MM.1S (cell line): Measurements from ENCODE around the gene LRRK1.
A peak's percentile ranks its signal among the peaks of the same experiment; 100 is the strongest.

Source experiments
- DNase-seq: peaks from one replicate; pipeline ENCODE4 v3.0.0-alpha.2; 2015
- H2AFZ ChIP-seq: fragments of 300-600 bp; sonication (generic); 2 replicates; pipeline ENCODE4 v1.6.0; 2016; ENCODE audit warnings: antibody characterized with exemption, low read length
- H3F3A ChIP-seq: fragments of 300-600 bp; sonication (generic); 2 replicates; pipeline ENCODE4 v1.6.1; 2016; ENCODE audit warnings: mild to moderate bottlenecking, antibody characterized with exemption, low read length, moderate library complexity, mixed read lengths; ENCODE audit not compliant: insufficient read depth
- H3K27ac ChIP-seq: fragments of 300-600 bp; sonication (generic); 2 replicates; pipeline ENCODE4 v1.5.1; 2016; ENCODE audit warnings: mild to moderate bottlenecking, low read length
- H3K27me3 ChIP-seq: fragments of 300-600 bp; sonication (generic); replicated peaks from 2 replicates; pipeline ENCODE4 v1.6.0; 2016; ENCODE audit warnings: low read length; ENCODE audit not compliant: insufficient read depth
- H3K36me3 ChIP-seq: fragments of 300-600 bp; sonication (generic); replicated peaks from 2 replicates; pipeline ENCODE4 v1.6.1; 2016; ENCODE audit warnings: mild to moderate bottlenecking, low read length, mixed read lengths; ENCODE audit not compliant: insufficient read depth
- H3K4me1 ChIP-seq: fragments of 300-600 bp; sonication (generic); 2 replicates; pipeline ENCODE4 v1.6.1; 2016; ENCODE audit warnings: low read length, mixed read lengths
- H3K4me2 ChIP-seq: fragments of 300-600 bp; sonication (generic); 2 replicates; pipeline ENCODE4 v1.6.0; 2016; ENCODE audit warnings: low read depth, low read length
- H3K4me3 ChIP-seq: fragments of 300-600 bp; sonication (generic); 2 replicates; pipeline ENCODE4 v1.5.1; 2016; ENCODE audit warnings: low read length, mixed read lengths
- H3K79me2 ChIP-seq: fragments of 300-600 bp; sonication (generic); 2 replicates; pipeline ENCODE4 v1.6.1; 2016; ENCODE audit warnings: mixed run types, low read length, mixed read lengths
- H3K9ac ChIP-seq: fragments of 300-600 bp; sonication (generic); 2 replicates; pipeline ENCODE4 v1.6.1; 2016; ENCODE audit warnings: low read length, mixed read lengths
- H3K9me2 ChIP-seq: fragments of 300-600 bp; sonication (generic); replicated peaks from 2 replicates; pipeline ENCODE4 v1.6.1; 2016; ENCODE audit warnings: mild to moderate bottlenecking, low read length, mixed read lengths; ENCODE audit not compliant: insufficient read depth
- H3K9me3 ChIP-seq: fragments of 300-600 bp; sonication (generic); replicated peaks from 2 replicates; pipeline ENCODE4 v1.6.1; 2016; ENCODE audit warnings: mild to moderate bottlenecking, low read length, mixed read lengths; ENCODE audit not compliant: insufficient read depth
- H4K20me1 ChIP-seq: fragments of 300-600 bp; sonication (generic); 2 replicates; pipeline ENCODE4 v1.6.1; 2016; ENCODE audit warnings: mild to moderate bottlenecking, low read length, moderate library complexity, mixed read lengths; ENCODE audit not compliant: insufficient read depth
- CTCF ChIP-seq: fragments of 300-600 bp; sonication (generic); IDR thresholded peaks from 2 replicates; pipeline ENCODE4 v1.5.1; 2016; ENCODE audit warnings: antibody characterized with exemption, low read length, mixed read lengths
- EZH2 ChIP-seq: fragments of 300-600 bp; sonication (generic); optimal IDR thresholded peaks from 2 replicates; pipeline ENCODE3; 2017; ENCODE audit warnings: low read depth, mild to moderate bottlenecking, antibody characterized with exemption, low read length, mixed read lengths
- EZH2phosphoT487 ChIP-seq: fragments of 300-600 bp; sonication (generic); IDR thresholded peaks from 2 replicates; pipeline ENCODE4 v1.6.1; 2018; ENCODE audit warnings: antibody characterized with exemption, low read length

The LRRK1 gene

GRCh38 chr15:101013201-101013550, 94.0 kb downstream of the LRRK1 start:
- Histone ChIP-seq H2AFZ (no peak overlapping the region), H3K9ac (no peak overlapping the region), H3K27ac (no peak overlapping the region), H3K79me2 (no peaks in the 10 kb centered on the region), H3K4me1 (0 out of 2 replicates have a peak, but pooled peaks cover 4% of the 10 kb centered on the region), H3K4me2 (no peak overlapping the region), H3K4me3 (no peak overlapping the region), H4K20me1 (no peaks in the 10 kb centered on the region), H3K9me2 (no peaks in the 10 kb centered on the region), H3F3A (no peaks in the 10 kb centered on the region), H3K27me3 (no peaks in the 10 kb centered on the region), H3K36me3 (no peaks in the 10 kb centered on the region), H3K9me3 (no peaks in the 10 kb centered on the region)
- TF ChIP-seq CTCF: no peak
- no peak for TF ChIP-seq EZH2
- TF ChIP-seq EZH2phosphoT487: no peak
- no peak for DNase-seq

- H2AFZ ChIP-seq: no peak overlapping the region
These were observed 94.9 kb downstream of the LRRK1 start for GRCh38 chr15:101013769-101014675.

GRCh38 chr15:101014921-101015841, 96.0 kb downstream of the LRRK1 start:
- peak; percentile 95 for TF ChIP-seq CTCF
- TF ChIP-seq EZH2: no peak
- Histone ChIP-seq H3K79me2 (no peaks in the 10 kb centered on the region), H3K9me2 (no peaks in the 10 kb centered on the region), H3K4me1 (no peaks in the 10 kb centered on the region), H3K4me3 (no peak overlapping the region), H3K27ac (no peak overlapping the region), H3K36me3 (no peaks in the 10 kb centered on the region), H3K27me3 (no peaks in the 10 kb centered on the region), H3K9me3 (no peaks in the 10 kb centered on the region), H3K4me2 (no peak overlapping the region), H2AFZ (no peak overlapping the region), H3K9ac (no peak overlapping the region), H4K20me1 (no peaks in the 10 kb centered on the region), H3F3A (no peaks in the 10 kb centered on the region)
- peak; percentile 58 for DNase-seq

More at GRCh38 chr15:101013769-101014675, 94.9 kb downstream of the LRRK1 start:
- no peaks in the 10 kb centered on the region for H3K9me3 ChIP-seq
- TF ChIP-seq EZH2phosphoT487 (no peak), EZH2 (no peak), CTCF (no peak)
- H3K4me2 ChIP-seq: no peak overlapping the region
- H4K20me1 ChIP-seq: no peaks in the 10 kb centered on the region
- H3F3A ChIP-seq: no peaks in the 10 kb centered on the region
- no peak overlapping the region for H3K27ac ChIP-seq
- no peaks in the 10 kb centered on the region for H3K36me3 ChIP-seq
- H3K9me2 ChIP-seq: no peaks in the 10 kb centered on the region
- H3K4me1 ChIP-seq: no peaks in the 10 kb centered on the region
- H3K79me2 ChIP-seq: no peaks in the 10 kb centered on the region
- no peak overlapping the region for H3K4me3 ChIP-seq
- H3K27me3 ChIP-seq: no peaks in the 10 kb centered on the region
- H3K9ac ChIP-seq: no peak overlapping the region
- no peak for DNase-seq
